CD14-positive monocyte (primary cell): ENCODE data around the gene ILK. TPM values are rescaled to one million over a fixed set of nuclear protein-coding genes. Genes with fewer than 3 reads are reported as not detected.
A peak's percentile ranks its signal among the peaks of the same experiment; 100 is the strongest.

Experiments used
- DNase-seq, 3 donors: peaks; one replicate each; pipeline ENCODE4 v3.0.0-alpha.2; 2011 to 2022
- H2AFZ ChIP-seq: 2 replicates; pipeline ENCODE4 v1.6.0; 2012; ENCODE audit warnings: mild to moderate bottlenecking, low read depth, low read length, inconsistent platforms; ENCODE audit not compliant: insufficient read depth, poor library complexity, severe bottlenecking
- H3K27ac ChIP-seq, 2 donors: 1 replicate in 1 of 2; 2 replicates in 1 of 2; pipeline ENCODE4 v1.5.1; 2012 to 2013; ENCODE audit warnings: low read length in 2 of 2, control low read depth in 1 of 2, inconsistent platforms in 1 of 2, low read depth in 1 of 2, mild to moderate bottlenecking in 1 of 2
- H3K27me3 ChIP-seq, 2 donors: one replicate each; pipeline versions ENCODE4 v1.6.0 to v1.6.1; 2011 to 2013; ENCODE audit warnings: low read length in 2 of 2; ENCODE audit not compliant: control insufficient read depth in 2 of 2, insufficient read depth in 2 of 2
- H3K36me3 ChIP-seq, 2 donors: replicated peaks in 1 of 2; 1 replicate in 1 of 2; 2 replicates in 1 of 2; pipeline versions ENCODE4 v1.5.1 to v1.6.1; 2012 to 2013; ENCODE audit warnings: low read length in 2 of 2, control low read depth in 1 of 2, inconsistent platforms in 1 of 2, mild to moderate bottlenecking in 1 of 2; ENCODE audit not compliant: insufficient read depth in 2 of 2, control insufficient read depth in 1 of 2
- H3K4me1 ChIP-seq, 2 donors: 1 replicate in 1 of 2; 2 replicates in 1 of 2; pipeline versions ENCODE4 v1.5.1 to v1.6.1; 2012 to 2013; ENCODE audit warnings: low read length in 2 of 2, control low read depth in 1 of 2, inconsistent platforms in 1 of 2, mild to moderate bottlenecking in 1 of 2, moderate library complexity in 1 of 2; ENCODE audit not compliant: insufficient read depth in 2 of 2, control insufficient read depth in 1 of 2
- H3K4me2 ChIP-seq: replicated peaks from 2 replicates; pipeline ENCODE3; 2012; ENCODE audit warnings: low read length, moderate library complexity, mild to moderate bottlenecking; ENCODE audit not compliant: poor library complexity, severe bottlenecking; ENCODE audit errors: extremely low read depth
- H3K4me3 ChIP-seq, 3 experiments: fragments of 200-600 bp in 1 of 3; sonication (generic) in 1 of 3; replicated peaks in 1 of 3; 1 replicate in 2 of 3; 2 replicates in 1 of 3; pipeline ENCODE4 v1.5.1; 2011 to 2013; ENCODE audit warnings: low read length in 3 of 3, mild to moderate bottlenecking in 3 of 3, control low read depth in 2 of 3, low read depth in 2 of 3, inconsistent platforms in 1 of 3, moderate library complexity in 1 of 3
- H3K79me2 ChIP-seq: 2 replicates; pipeline ENCODE4 v1.6.0; 2012; ENCODE audit warnings: mild to moderate bottlenecking, control low read depth, inconsistent platforms, low read length, moderate library complexity; ENCODE audit not compliant: insufficient read depth
- H3K9ac ChIP-seq: 2 replicates; pipeline ENCODE4 v1.6.0; 2017; ENCODE audit warnings: low read length, mild to moderate bottlenecking; ENCODE audit not compliant: insufficient read depth, poor library complexity, severe bottlenecking
- H3K9me3 ChIP-seq, 2 donors: replicated peaks in 1 of 2; 1 replicate in 1 of 2; 2 replicates in 1 of 2; pipeline versions ENCODE4 v1.5.1 to v1.6.1; 2012 to 2013; ENCODE audit warnings: low read length in 2 of 2, control low read depth in 1 of 2; ENCODE audit not compliant: control insufficient read depth in 1 of 2, insufficient read depth in 1 of 2
- H4K20me1 ChIP-seq: 2 replicates; pipeline ENCODE4 v1.6.0; 2012; ENCODE audit warnings: mild to moderate bottlenecking, low read length, control low read depth, moderate library complexity; ENCODE audit not compliant: insufficient read depth
- H3K27ac Mint-ChIP-seq, 7 donors: one replicate each; pipeline ENCODE4 v1.8.0; 2020; ENCODE audit warnings: mild to moderate bottlenecking in 7 of 7, mixed read lengths in 7 of 7, moderate library complexity in 6 of 7, inconsistent platforms in 2 of 7
- H3K27me3 Mint-ChIP-seq, 3 donors: one replicate each; pipeline ENCODE4 v1.8.0; 2021 to 2022; ENCODE audit warnings: low read depth in 3 of 3, mild to moderate bottlenecking in 3 of 3, mixed read lengths in 3 of 3, moderate library complexity in 3 of 3, inconsistent platforms in 1 of 3
- H3K36me3 Mint-ChIP-seq, 2 donors: one replicate each; pipeline ENCODE4 v1.8.0; 2020; ENCODE audit warnings: mixed read lengths in 2 of 2, inconsistent platforms in 1 of 2, mild to moderate bottlenecking in 1 of 2
- H3K4me1 Mint-ChIP-seq: one replicate; pipeline ENCODE4 v1.8.0; 2020; ENCODE audit warnings: mild to moderate bottlenecking, mixed read lengths
- H3K4me3 Mint-ChIP-seq, 2 donors: one replicate each; pipeline ENCODE4 v1.8.0; 2020; ENCODE audit warnings: mild to moderate bottlenecking in 2 of 2, mixed read lengths in 2 of 2, moderate library complexity in 1 of 2
- H3K9me3 Mint-ChIP-seq, 7 donors: one replicate each; pipeline ENCODE4 v1.8.0; 2020 to 2022; ENCODE audit warnings: mixed read lengths in 7 of 7, mild to moderate bottlenecking in 6 of 7, moderate library complexity in 6 of 7, inconsistent platforms in 2 of 7
- WGBS: methylation state at CpG from one replicate; pipeline ENCODE4 v1.1.5; 2013; ENCODE audit warnings: missing lambda C conversion rate; ENCODE audit not compliant: insufficient coverage; 5-methylcytosine and 5-hydroxymethylcytosine counted together
- intact Hi-C, 2 donors: fragments of 100-400 bp; cut with micrococcal nuclease; formaldehyde crosslinking; loops; one replicate each; pipeline versions ENCODE4 v1.15.0 to v1.15.1; 2023
- polyA minus RNA-seq: library from RNA; depleted of rRNA, polyadenylated mRNA; stranded (reverse); fragments of >200 nt; gene quantifications from 2 replicates; pipeline ENCODE4 v1.2.3, GENCODE V29; 2012
- polyA plus RNA-seq, 3 donors: library from polyadenylated mRNA; depleted of rRNA in 1 of 3; unstranded in 2 of 3; stranded (reverse) in 1 of 3; fragments of 300-500 nt in 2 of 3; fragments of >200 nt in 1 of 3; fragmentation: Illumina TruSeq in 2 of 3; gene quantifications; 1 replicate in 2 of 3; 2 replicates in 1 of 3; pipeline ENCODE4 v1.2.3, GENCODE V29; 2012 to 2021
- total RNA-seq, 12 experiments: library from RNA in 1 of 12; stranded (reverse) in 1 of 12; fragments of 120-200 nt in 1 of 12; gene quantifications; one replicate each; pipeline ENCODE4 v1.2.4 and lab custom pipeline; 2013 to 2026; ENCODE audit warnings: mixed read lengths in 6 of 12, inconsistent platforms in 1 of 12
- TF ChIP-seq, protein P1 (sequence below): fragments of 200-600 bp; IDR thresholded peaks from one replicate; pipeline ENCODE4 v1.8.0; 2022; ENCODE audit warnings: antibody characterized with exemption, mild to moderate bottlenecking

The ILK gene
- 173 TPM for total RNA-seq (2013)
- 100 to 1,000 TPM; 165 to 271 (median 250) TPM for polyA plus RNA-seq
- polyA minus RNA-seq: 79.9 and 126 TPM in 2 replicates
- total RNA-seq (lab: John Stamatoyannopoulos, UW): 41.2 to 92.3 (median 55.0) reads per million in 11 experiments

DNA sequence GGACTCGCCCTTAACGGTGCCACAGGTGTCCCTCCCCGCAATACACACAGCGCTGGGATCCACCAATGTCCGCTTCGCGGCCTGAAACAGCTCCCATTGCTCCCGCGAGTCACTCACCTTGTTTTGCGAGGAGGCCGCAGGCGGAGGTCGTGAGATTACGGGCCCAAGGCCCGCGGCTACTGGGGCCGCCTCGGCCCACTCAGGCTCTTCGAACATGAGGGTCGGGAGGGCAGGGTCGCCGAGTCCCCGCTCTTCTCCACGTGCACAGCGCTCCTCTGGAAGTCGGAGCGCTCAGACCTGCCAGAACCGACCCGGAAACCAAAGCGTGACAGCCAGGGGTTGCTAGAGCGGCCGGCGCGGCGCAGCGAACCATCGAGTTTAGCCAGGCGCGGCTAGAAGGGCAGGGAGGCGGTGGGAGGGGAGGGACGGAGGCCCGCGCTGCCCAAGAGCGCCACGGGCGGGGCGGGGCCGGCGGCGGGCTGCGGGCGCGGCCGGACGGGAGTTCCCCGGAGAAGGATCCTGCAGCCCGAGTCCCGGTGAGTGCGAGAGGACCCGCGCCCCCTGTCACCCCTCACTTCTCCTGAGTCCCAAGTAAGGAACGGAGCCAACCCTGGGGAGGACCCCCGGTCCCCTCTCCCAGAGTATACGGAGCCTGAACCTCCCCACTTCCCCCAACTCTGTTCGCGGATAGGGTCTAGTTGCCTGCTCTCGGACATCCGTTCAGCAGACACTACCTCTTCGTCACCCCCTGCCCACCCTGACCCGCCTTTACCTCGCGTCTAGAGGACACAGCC lies at the start of gene ILK, which contains the start of gene RRP8:
Gene ILK (plus strand): TSS at position 488 of the 794 bp plus-strand sequence. CDS start 498 bp downstream, outside the sequence.
Gene RRP8 (minus strand): TSS at position 330 of the 794 bp plus-strand sequence. CDS start 114 bp downstream, at position 216.
- H3K4me1 ChIP-seq: peaks cover 53 to 59% of the 10 kb centered on the region in 2 donors
- WGBS: under 1% methylated on average over 67 of the region's 72 CpGs
- H3K9me3 Mint-ChIP-seq: peaks cover 0 to 1% (median 0%) of the 10 kb centered on the region in 7 donors

More for the DNA sequence above, at the start of gene ILK, which contains the start of gene RRP8:
- Mint-ChIP-seq H3K4me3 (no peak within 1 kb of the TSS), H3K27me3 (peaks cover 0 to 2% (median 0%) of the 10 kb centered on the region in 3 donors), H3K4me1 (peaks cover 5% of the 10 kb centered on the region), H3K36me3 (peaks cover 38 to 60% of the 10 kb centered on the region in 2 donors), H3K27ac (peak within 1 kb of the TSS in 2 of 7 donors; percentile 63 to 78)
- peaks cover 63% of the 10 kb centered on the region for H4K20me1 ChIP-seq
- intact Hi-C loops: loop anchor here (2.0 to 10.0 kb wide), 6 partner anchors 15 to 119 kb away; partner anchors contain the start of genes MRPL17 (in 2 of the 2), ARFIP2 (in 1 of the 2), TIMM10B (in 1 of the 2) and TPP1 (in 1 of the 2)
- peak within 1 kb of the TSS; percentile 70 to 96 (median 93) for H3K4me3 ChIP-seq
- peak within 1 kb of the TSS; percentile 74 to 90 for H3K27ac ChIP-seq
- peaks cover 43 to 45% of the 10 kb centered on the region in 2 donors for H3K36me3 ChIP-seq
- H3K9me3 ChIP-seq: no peaks in the 10 kb centered on the region
- peak within 1 kb of the TSS; percentile 89 for H3K4me2 ChIP-seq
- peak; percentile 81 to 83 (median 83) for DNase-seq
- H3K79me2 ChIP-seq: peaks cover 95% of the 10 kb centered on the region
- TF ChIP-seq, protein P1, sequence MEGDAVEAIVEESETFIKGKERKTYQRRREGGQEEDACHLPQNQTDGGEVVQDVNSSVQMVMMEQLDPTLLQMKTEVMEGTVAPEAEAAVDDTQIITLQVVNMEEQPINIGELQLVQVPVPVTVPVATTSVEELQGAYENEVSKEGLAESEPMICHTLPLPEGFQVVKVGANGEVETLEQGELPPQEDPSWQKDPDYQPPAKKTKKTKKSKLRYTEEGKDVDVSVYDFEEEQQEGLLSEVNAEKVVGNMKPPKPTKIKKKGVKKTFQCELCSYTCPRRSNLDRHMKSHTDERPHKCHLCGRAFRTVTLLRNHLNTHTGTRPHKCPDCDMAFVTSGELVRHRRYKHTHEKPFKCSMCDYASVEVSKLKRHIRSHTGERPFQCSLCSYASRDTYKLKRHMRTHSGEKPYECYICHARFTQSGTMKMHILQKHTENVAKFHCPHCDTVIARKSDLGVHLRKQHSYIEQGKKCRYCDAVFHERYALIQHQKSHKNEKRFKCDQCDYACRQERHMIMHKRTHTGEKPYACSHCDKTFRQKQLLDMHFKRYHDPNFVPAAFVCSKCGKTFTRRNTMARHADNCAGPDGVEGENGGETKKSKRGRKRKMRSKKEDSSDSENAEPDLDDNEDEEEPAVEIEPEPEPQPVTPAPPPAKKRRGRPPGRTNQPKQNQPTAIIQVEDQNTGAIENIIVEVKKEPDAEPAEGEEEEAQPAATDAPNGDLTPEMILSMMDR: no peak
- peak within 1 kb of the TSS; percentile 89 for H2AFZ ChIP-seq
- H3K9ac ChIP-seq: peak within 1 kb of the TSS; percentile 80
- no peaks in the 10 kb centered on the region for H3K27me3 ChIP-seq
